ENCODE data around the gene LSM12. TPM values are rescaled to one million over a fixed set of nuclear protein-coding genes. Genes with fewer than 3 reads are reported as not detected.

The LSM12 gene
- total RNA-seq, 4 donors from 2014 or later, result 15.0 to 31.7 (median 19.0) TPM

DNA sequence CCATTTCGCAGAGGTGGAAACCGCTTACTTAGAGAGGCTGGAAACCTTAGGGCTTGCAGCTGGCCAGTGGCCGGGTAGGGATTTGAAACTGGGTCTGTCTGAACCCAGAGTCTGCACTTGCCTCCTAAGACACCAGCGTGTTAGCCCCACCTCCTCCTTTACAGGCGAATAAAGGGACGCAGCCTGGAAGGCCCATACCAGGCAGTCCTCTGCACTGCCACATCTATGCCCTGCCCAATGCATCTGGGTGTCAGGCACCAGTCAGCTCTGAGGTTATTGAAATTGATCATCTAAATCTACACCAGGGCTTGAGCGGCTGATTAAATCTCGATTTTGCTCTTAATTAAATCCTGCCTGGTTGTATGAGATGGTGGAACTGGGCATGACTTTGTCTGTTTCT, 82.0 kb downstream of the LSM12 start:
- intact Hi-C loops (cut with DNase I; ENCODE audit: low total_unique reads), result no loop called here
- no peak overlapping the region for H3K4me3 ChIP-seq (ENCODE audit: low read depth, poor library complexity, severe bottlenecking)
- no peak for DNase-seq (ENCODE audit: low spot score in 2 of 2)
- 71 to 85% methylated on average over 8 of the region's 8 CpGs for WGBS, 2 donors
- TF ChIP-seq, protein P1, sequence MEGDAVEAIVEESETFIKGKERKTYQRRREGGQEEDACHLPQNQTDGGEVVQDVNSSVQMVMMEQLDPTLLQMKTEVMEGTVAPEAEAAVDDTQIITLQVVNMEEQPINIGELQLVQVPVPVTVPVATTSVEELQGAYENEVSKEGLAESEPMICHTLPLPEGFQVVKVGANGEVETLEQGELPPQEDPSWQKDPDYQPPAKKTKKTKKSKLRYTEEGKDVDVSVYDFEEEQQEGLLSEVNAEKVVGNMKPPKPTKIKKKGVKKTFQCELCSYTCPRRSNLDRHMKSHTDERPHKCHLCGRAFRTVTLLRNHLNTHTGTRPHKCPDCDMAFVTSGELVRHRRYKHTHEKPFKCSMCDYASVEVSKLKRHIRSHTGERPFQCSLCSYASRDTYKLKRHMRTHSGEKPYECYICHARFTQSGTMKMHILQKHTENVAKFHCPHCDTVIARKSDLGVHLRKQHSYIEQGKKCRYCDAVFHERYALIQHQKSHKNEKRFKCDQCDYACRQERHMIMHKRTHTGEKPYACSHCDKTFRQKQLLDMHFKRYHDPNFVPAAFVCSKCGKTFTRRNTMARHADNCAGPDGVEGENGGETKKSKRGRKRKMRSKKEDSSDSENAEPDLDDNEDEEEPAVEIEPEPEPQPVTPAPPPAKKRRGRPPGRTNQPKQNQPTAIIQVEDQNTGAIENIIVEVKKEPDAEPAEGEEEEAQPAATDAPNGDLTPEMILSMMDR (IDR thresholded peaks at IDR 0.05), result no peak
- TF ChIP-seq POLR2A (IDR thresholded peaks at IDR 0.05), result no peak

Other genes with a start within 250 kb of the LSM12 start
- gene MPP3, start 233.5 kb downstream of the LSM12 start, total RNA-seq, result 1 to 10 TPM; 1.9 to 8.9 (median 6.3) TPM
- 1 to 10 TPM; 6.2 to 9.7 (median 9.0) TPM for gene CD300LG, start 219.5 kb downstream of the LSM12 start, total RNA-seq
- 10 to 100 TPM in 1 of 4 donors, 1 to 10 TPM in 2, under 1 TPM in 1; 0.42 to 10.7 (median 3.7) TPM for gene MPP2, start 159.1 kb downstream of the LSM12 start, total RNA-seq
- gene PPY, start 124.2 kb downstream of the LSM12 start, total RNA-seq, result not detected
- not detected for gene PYY, start 112.7 kb downstream of the LSM12 start, total RNA-seq
- gene NAGS, start 62.0 kb downstream of the LSM12 start, total RNA-seq, result 1 to 10 TPM; 3.2 to 4.9 (median 3.6) TPM
- 10 to 100 TPM; 28.4 to 48.0 (median 41.2) TPM for gene TMEM101, start 51.7 kb downstream of the LSM12 start, total RNA-seq
- 10 to 100 TPM; 10.9 to 14.8 (median 12.1) TPM for gene G6PC3, start 4.1 kb upstream of the LSM12 start, total RNA-seq
- 100 to 1,000 TPM; 179 to 208 (median 190) TPM for gene HDAC5, start 57.0 kb upstream of the LSM12 start, total RNA-seq
- gene HROB, start 75.3 kb upstream of the LSM12 start, total RNA-seq, result 1 to 10 TPM in 3 of 4 donors, under 1 TPM in 1; 0.97 to 4.3 (median 1.5) TPM
- gene ASB16, start 104.0 kb upstream of the LSM12 start, total RNA-seq, result 1 to 10 TPM in 1 of 4 donors, not detected in 3; 1.1 TPM
- 10 to 100 TPM; 23.4 to 44.5 (median 34.8) TPM for gene TMUB2, start 120.3 kb upstream of the LSM12 start, total RNA-seq
- gene ATXN7L3, start 133.2 kb upstream of the LSM12 start, total RNA-seq, result 10 to 100 TPM; 62.4 to 77.9 (median 67.8) TPM
- 10 to 100 TPM; 62.4 to 70.8 (median 65.7) TPM for gene UBTF, start 153.0 kb upstream of the LSM12 start, total RNA-seq
- gene SLC4A1, start 201.5 kb upstream of the LSM12 start, total RNA-seq, result 1 to 10 TPM in 1 of 4 donors, not detected in 3; 2.4 TPM
- gene RUNDC3A, start 241.9 kb upstream of the LSM12 start, total RNA-seq, result 10 to 100 TPM; 12.6 to 29.5 (median 17.1) TPM

Measured in lower leg skin (tissue), 4 donors.